GM21576 (cell line): Measurements from ENCODE around the gene TRPC4AP.
"Not testable (repeated sequence)": the region's sequence is repeated elsewhere in the genome, so short reads cannot be mapped to it uniquely, and the experiment has no call there.

Source experiments
- ATAC-seq: cut with Tn5 transposase; IDR thresholded peaks from one replicate; pipeline ENCODE4 v1.9.1; 2021; ENCODE audit warnings: mild to moderate bottlenecking, moderate library complexity; ENCODE audit not compliant: unreplicated experiment

TRPC4AP gene, protein sequence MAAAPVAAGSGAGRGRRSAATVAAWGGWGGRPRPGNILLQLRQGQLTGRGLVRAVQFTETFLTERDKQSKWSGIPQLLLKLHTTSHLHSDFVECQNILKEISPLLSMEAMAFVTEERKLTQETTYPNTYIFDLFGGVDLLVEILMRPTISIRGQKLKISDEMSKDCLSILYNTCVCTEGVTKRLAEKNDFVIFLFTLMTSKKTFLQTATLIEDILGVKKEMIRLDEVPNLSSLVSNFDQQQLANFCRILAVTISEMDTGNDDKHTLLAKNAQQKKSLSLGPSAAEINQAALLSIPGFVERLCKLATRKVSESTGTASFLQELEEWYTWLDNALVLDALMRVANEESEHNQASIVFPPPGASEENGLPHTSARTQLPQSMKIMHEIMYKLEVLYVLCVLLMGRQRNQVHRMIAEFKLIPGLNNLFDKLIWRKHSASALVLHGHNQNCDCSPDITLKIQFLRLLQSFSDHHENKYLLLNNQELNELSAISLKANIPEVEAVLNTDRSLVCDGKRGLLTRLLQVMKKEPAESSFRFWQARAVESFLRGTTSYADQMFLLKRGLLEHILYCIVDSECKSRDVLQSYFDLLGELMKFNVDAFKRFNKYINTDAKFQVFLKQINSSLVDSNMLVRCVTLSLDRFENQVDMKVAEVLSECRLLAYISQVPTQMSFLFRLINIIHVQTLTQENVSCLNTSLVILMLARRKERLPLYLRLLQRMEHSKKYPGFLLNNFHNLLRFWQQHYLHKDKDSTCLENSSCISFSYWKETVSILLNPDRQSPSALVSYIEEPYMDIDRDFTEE

GRCh38 chr20:35092524-35093266 lies at the start of gene TRPC4AP:
Gene TRPC4AP, minus strand, starts transcription at chr20:35092807. Its CDS starts 26 bp downstream, at chr20:35092781.
- peak; percentile 89 for ATAC-seq

DNA sequence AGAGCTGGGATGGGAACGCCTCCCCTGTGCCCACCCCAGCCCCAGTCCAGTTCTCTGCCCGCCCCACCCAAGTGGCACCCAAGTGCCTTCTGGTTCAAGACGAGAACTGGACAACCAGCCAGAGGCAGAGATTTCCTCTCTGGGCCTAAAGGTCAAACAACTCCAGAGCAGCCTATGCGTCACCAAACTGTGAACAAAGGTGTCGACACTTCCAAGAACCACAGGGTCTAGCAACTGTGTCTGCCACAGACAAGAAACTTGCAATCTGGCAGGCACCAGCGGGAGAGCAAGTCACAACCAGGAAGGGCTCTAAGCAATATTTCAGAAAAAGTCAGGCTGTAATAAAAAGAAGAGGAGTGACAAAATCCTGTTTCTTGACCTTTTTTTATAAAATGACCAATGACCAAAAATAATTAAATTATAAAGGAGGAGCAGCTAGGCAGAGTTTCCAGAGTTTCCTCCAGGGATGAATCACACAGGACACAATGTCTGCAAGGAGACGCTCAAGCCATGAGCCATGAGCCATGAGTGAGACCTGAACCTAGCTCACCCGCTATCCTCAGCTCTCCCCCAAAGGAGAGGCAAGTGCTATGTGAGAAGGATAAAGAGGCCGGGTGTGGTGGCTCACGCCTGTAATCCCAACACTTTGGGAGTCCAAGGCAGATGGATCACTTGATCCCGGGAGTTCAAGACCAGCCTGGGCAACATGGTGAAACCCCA lies 43.4 kb upstream of the TRPC4AP start:
- no peak for ATAC-seq

GRCh38 chr20:35134880-35135279 lies 42.3 kb upstream of the TRPC4AP start:
- no peak for ATAC-seq

GRCh38 chr20:35134472-35134871 lies 41.9 kb upstream of the TRPC4AP start:
- no peak for ATAC-seq

GRCh38 chr20:35133735-35134134 lies 41.1 kb upstream of the TRPC4AP start:
- ATAC-seq: no peak

- ATAC-seq: no peak
Observed at GRCh38 chr20:35133031-35133430, 40.4 kb upstream of the TRPC4AP start.

- no peak for ATAC-seq
Observed at GRCh38 chr20:35131934-35132333, 39.3 kb upstream of the TRPC4AP start.

DNA sequence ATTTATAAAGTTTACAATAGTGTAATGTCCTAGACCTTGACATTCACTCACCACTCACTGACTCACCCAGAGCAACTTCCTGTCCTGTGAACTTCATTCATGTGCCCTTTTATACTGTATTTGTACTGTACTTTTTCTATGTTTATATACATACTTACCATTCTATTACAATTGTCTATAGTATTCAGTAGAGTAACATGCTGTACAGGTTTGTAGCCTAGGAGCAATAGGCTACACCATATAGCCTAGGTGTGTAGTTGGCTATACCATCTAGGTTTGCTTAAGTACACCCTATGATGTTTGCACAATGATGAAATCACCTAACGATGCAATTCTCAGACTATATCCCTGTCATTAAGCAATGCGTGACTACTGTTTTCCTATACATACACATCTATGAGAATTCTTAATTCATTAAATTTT lies 37.1 kb upstream of the TRPC4AP start:
- ATAC-seq: no peak

- no peak for ATAC-seq
Observed at GRCh38 chr20:35125753-35126152, 33.1 kb upstream of the TRPC4AP start.

GRCh38 chr20:35122756-35123405 lies 30.3 kb upstream of the TRPC4AP start:
- no peak for ATAC-seq

- ATAC-seq: no peak
Observed at GRCh38 chr20:35121186-35121585, 28.6 kb upstream of the TRPC4AP start.

DNA sequence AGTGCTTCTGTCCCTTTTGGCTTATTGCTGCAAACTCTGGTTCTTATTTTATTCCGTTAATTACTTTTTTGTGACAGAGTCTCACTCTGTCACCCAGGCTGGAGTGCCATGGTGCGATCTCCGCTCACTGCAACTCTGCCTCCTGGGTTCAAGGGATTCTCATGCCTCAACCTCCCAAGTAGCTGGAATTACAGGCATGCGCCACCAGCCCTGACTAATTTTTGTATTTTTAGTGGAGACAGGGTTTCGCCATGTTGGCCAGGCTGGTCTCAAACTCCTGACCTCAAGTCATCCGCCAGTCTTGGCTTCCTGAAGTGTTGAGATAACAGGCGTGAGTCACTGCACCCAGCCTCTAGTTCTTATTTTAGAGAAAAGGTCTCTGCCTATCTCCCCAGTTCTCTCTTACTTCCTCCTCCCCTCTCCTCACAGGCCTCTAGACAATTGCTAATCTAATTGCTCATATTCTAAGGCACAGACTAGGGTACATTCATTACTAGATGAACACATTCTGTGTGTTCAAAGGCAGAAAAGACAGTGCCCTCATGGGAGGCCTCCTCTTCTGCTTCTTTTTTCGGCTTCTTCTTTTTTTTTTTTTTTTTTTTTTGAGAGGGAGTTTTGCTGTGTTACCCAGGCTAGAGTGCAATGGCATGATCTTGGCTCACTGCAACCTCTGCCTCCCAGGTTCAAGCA lies 27.6 kb upstream of the TRPC4AP start:
- ATAC-seq: no peak

DNA sequence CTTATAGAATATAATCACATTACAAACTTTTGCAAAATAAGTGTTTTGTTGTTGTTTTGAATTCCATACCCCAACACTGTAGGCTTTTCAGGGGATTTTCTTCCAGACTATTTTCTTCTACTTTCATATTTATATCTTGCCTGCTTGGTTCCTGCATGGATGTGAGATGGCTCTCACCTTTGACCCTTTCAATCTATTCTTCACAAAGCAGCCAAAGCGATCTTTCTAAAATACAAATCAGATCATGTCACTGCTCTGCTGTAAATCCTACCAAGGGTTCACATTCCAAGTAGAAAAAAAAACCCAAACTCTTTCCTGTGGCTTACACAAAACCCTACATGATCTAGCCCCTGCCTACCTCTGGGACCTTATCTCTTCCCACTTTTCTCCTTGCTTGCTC lies 25.0 kb upstream of the TRPC4AP start:
- no peak for ATAC-seq

GRCh38 chr20:35117196-35117595 lies 24.6 kb upstream of the TRPC4AP start:
- no peak for ATAC-seq

DNA sequence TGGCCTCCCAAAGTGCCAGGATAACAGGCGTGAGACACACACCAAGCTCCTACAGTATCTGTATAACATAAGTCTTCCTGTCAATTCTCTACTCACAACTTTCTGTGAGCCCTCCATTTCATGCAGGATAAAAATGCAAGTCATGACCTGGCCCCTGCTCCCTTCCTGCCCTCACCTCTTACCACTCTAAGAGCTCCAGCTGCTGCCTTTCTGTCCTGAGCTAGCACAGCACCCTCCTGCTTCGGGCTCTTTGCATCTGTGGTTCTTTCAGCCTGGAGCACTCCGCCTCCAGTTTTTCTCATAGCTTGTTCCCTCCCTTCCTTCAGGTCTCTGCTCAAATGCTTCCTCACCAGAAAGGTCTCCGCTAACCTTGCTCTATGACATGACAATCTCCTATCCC lies 23.7 kb upstream of the TRPC4AP start:
- ATAC-seq: no peak

GRCh38 chr20:35115606-35116005 lies 23.0 kb upstream of the TRPC4AP start:
- ATAC-seq: no peak

DNA sequence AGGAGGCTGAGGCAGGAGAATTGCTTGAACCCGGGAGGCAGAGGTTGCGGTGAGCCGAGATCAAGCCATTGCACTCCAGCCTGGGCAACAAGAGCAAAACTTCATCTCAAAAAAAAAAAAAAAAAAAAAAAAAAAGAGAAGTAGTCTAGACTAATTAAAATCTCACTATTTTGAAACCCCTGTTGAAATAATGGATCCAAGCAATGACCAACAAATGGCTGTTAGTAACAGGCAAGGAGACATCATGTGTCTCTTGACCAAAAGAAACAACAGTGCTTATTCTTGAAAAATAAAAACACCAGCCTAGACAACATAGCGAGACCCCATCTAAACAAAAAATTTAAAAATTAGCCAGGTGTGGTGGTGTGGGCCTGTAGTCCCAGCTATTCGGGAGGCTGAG lies 19.7 kb upstream of the TRPC4AP start:
- ATAC-seq: not testable (repeated sequence)

- ATAC-seq: no peak
Observed at GRCh38 chr20:35111141-35111888, 18.7 kb upstream of the TRPC4AP start.

DNA sequence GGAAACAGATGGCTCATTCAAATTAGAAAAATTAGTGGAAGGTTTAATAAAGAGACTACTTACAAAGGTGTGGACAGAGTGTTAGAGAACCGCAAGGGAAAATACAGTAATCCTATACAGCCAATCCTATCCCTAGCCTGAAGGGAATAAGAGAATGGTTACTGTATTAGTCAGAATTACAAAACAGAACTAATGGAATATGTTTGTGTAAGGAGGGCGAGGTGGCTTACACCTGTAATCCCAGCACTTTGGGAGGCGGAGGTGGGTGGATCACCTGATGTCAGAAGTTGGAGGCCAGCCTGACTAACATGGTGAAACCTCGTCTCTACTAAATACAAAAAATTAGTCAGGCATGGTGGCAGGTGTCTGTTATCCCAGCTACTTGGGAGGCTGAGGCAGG lies 16.3 kb upstream of the TRPC4AP start:
- ATAC-seq: no peak
